ENCODE data around the gene PRAMEF20. TPM values are rescaled to one million over a fixed set of nuclear protein-coding genes. Genes with fewer than 3 reads are reported as not detected.
A peak's percentile ranks its signal among the peaks of the same experiment; 100 is the strongest.

Gene PRAMEF20
- total RNA-seq, 2 donors from 2014 or later, result not detected

DNA sequence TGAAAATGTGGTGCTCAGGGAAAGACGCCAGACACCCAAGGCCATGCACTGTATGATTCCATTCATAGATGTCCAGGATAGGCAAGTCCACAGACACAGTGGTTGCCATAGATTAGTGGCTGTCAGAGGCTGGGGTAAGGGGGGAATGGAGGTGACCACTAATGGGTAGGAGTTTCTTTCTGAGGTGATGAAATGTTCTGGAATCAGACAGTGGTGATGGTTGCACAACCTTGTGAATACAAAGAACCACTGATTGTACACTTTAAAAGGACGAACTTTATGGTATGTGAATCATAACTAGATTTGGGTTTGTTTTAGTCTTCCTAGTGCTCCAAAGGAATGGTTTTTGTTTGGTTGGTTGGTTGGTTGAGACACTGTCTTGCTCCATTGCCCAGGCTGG, 51.7 kb downstream of the PRAMEF20 start:
- no peak for TF ChIP-seq POLR2A (IDR thresholded peaks at IDR 0.05)
- no peak for TF ChIP-seq CTCF (IDR thresholded peaks at IDR 0.05)
- Histone ChIP-seq H3K36me3 (replicated peaks in 1 of 2; ENCODE audit: insufficient read depth in 1 of 2, low read depth in 2 of 2) (no peaks in the 10 kb centered on the region), H3K4me1 (no peaks in the 10 kb centered on the region), H3K27ac (no peak overlapping the region), H3K9me3 (no peaks in the 10 kb centered on the region), H3K4me3 (no peak overlapping the region), H3K27me3 (no peaks in the 10 kb centered on the region)
- WGBS, 2 donors, result 32 to 46% methylated on average over 2 of the region's 2 CpGs
- intact Hi-C loops (cut with DNase I), result no loop called here
- DNase-seq, result no peak
- ATAC-seq, result no peak

- ATAC-seq, result no peak
- Histone ChIP-seq H3K27ac (no peak overlapping the region), H3K27me3 (no peaks in the 10 kb centered on the region), H3K9me3 (no peaks in the 10 kb centered on the region), H3K4me1 (no peaks in the 10 kb centered on the region), H3K4me3 (no peak overlapping the region), H3K36me3 (replicated peaks in 1 of 2; ENCODE audit: insufficient read depth in 1 of 2, low read depth in 2 of 2) (no peaks in the 10 kb centered on the region)
- TF ChIP-seq POLR2A (IDR thresholded peaks at IDR 0.05) (no peak), CTCF (IDR thresholded peaks at IDR 0.05) (no peak)
- WGBS, 2 donors, result 45 to 50% methylated on average over 7 of the region's 7 CpGs
- intact Hi-C loops (cut with DNase I), result no loop called here
- no peak for DNase-seq
Observed at GRCh38 chr1:13462682-13463081, 52.4 kb downstream of the PRAMEF20 start.

- ATAC-seq, result no peak
Observed at GRCh38 chr1:13465515-13465914, 55.3 kb downstream of the PRAMEF20 start.

GRCh38 chr1:13469343-13469742, 59.1 kb downstream of the PRAMEF20 start:
- ATAC-seq, result no peak
- peak in 2 of 4 donors; percentile 5 to 10 for DNase-seq
- no peaks in the 10 kb centered on the region for H3K9me3 ChIP-seq
- no peaks in the 10 kb centered on the region for H3K27me3 ChIP-seq
- H3K4me1 ChIP-seq, result no peaks in the 10 kb centered on the region
- 10 to 11% methylated on average over 5 of the region's 5 CpGs for WGBS, 2 donors
- intact Hi-C loops (cut with DNase I), result no loop called here
- no peak overlapping the region for H3K4me3 ChIP-seq
- no peaks in the 10 kb centered on the region for H3K36me3 ChIP-seq (replicated peaks in 1 of 2; ENCODE audit: insufficient read depth in 1 of 2, low read depth in 2 of 2)
- no peak for TF ChIP-seq POLR2A (IDR thresholded peaks at IDR 0.05)
- TF ChIP-seq CTCF (IDR thresholded peaks at IDR 0.05), result peak in 3 of 7 experiments; percentile 12 to 26 (median 17)
- no peak overlapping the region for H3K27ac ChIP-seq

More at GRCh38 chr1:13465515-13465914, 55.3 kb downstream of the PRAMEF20 start:
- no peak for DNase-seq
- WGBS, 2 donors, result 48 to 69% methylated on average over 1 of the region's 1 CpG
- H3K4me1 ChIP-seq, result no peaks in the 10 kb centered on the region
- H3K36me3 ChIP-seq (replicated peaks in 1 of 2; ENCODE audit: insufficient read depth in 1 of 2, low read depth in 2 of 2), result no peaks in the 10 kb centered on the region
- intact Hi-C loops (cut with DNase I), result no loop called here
- H3K4me3 ChIP-seq, result no peak overlapping the region
- no peaks in the 10 kb centered on the region for H3K27me3 ChIP-seq
- no peaks in the 10 kb centered on the region for H3K9me3 ChIP-seq
- TF ChIP-seq POLR2A (IDR thresholded peaks at IDR 0.05) (no peak), CTCF (IDR thresholded peaks at IDR 0.05) (no peak)
- no peak overlapping the region for H3K27ac ChIP-seq

Other genes starting within 250 kb of the PRAMEF20 start
- gene HNRNPCL4, start 244.8 kb upstream of the PRAMEF20 start, total RNA-seq, result not detected
- gene PRAMEF9, start 238.6 kb upstream of the PRAMEF20 start, total RNA-seq, result not detected
- gene PRAMEF13, start 209.0 kb upstream of the PRAMEF20 start, total RNA-seq, result not detected
- gene PRAMEF18, start 184.3 kb upstream of the PRAMEF20 start, total RNA-seq, result not detected
- not detected for gene PRAMEF5, start 156.3 kb upstream of the PRAMEF20 start, total RNA-seq
- gene PRAMEF8, start 125.3 kb upstream of the PRAMEF20 start, total RNA-seq, result not detected
- gene PRAMEF33, start 106.9 kb upstream of the PRAMEF20 start, total RNA-seq, result not detected
- not detected for gene PRAMEF15, start 94.9 kb upstream of the PRAMEF20 start, total RNA-seq
- gene PRAMEF14, start 63.3 kb upstream of the PRAMEF20 start, total RNA-seq, result not detected
- not detected for gene PRAMEF19, start 38.5 kb upstream of the PRAMEF20 start, total RNA-seq
- not detected for gene PRAMEF17, start 20.8 kb upstream of the PRAMEF20 start, total RNA-seq
- not detected for gene LRRC38, start 103.6 kb downstream of the PRAMEF20 start, total RNA-seq
- gene PDPN, start 173.4 kb downstream of the PRAMEF20 start, total RNA-seq, result 1 to 10 TPM; 7.5 to 9.9 TPM

All from body of pancreas (tissue), 4 donors.